MG63 (cell line): ENCODE measurements around the gene NEDD4. TPM values are rescaled to one million over a fixed set of nuclear protein-coding genes. Genes with fewer than 3 reads are reported as not detected.
"Not testable (repeated sequence)": the region's sequence is repeated elsewhere in the genome, so short reads cannot be mapped to it uniquely, and the experiment has no call there.

Experiments used
- DNase-seq: peaks from one replicate; pipeline ENCODE4 v3.0.0-alpha.2; 2020
- H3K27me3 ChIP-seq: fragments of 250-450 bp; sonication (Bioruptor Pico); 2 replicates; pipeline ENCODE4 v1.5.1; 2020; ENCODE audit warnings: mild to moderate bottlenecking, moderate library complexity
- H3K36me3 ChIP-seq: fragments of 250-450 bp; sonication (Bioruptor Pico); 2 replicates; pipeline ENCODE4 v1.5.1; 2020; ENCODE audit warnings: mild to moderate bottlenecking, moderate library complexity
- H3K4me3 ChIP-seq: fragments of 250-450 bp; sonication (Bioruptor Pico); 2 replicates; pipeline ENCODE4 v1.5.1; 2020; ENCODE audit warnings: mild to moderate bottlenecking, moderate library complexity
- H3K9me3 ChIP-seq: fragments of 250-450 bp; sonication (Bioruptor Pico); 2 replicates; pipeline ENCODE4 v1.5.1; 2020; ENCODE audit warnings: mild to moderate bottlenecking, moderate library complexity
- total RNA-seq: library from RNA; depleted of rRNA; stranded (reverse); fragments of >200 nt; shearing (Covaris generic); gene quantifications from 2 replicates; pipeline ENCODE4 v1.2.3, GENCODE V29; 2014; ENCODE audit warnings: low replicate concordance

Gene NEDD4
- total RNA-seq, 1 experiment from 2014 or later, result 9.9 TPM

GRCh38 chr15:55834331-55834730, 159.1 kb downstream of the NEDD4 start:
- H3K9me3 ChIP-seq, result no peaks in the 10 kb centered on the region
- DNase-seq, result no peak
- no peaks in the 10 kb centered on the region for H3K27me3 ChIP-seq
- peaks cover 26% of the 10 kb centered on the region for H3K36me3 ChIP-seq
- H3K4me3 ChIP-seq, result no peak overlapping the region

DNA sequence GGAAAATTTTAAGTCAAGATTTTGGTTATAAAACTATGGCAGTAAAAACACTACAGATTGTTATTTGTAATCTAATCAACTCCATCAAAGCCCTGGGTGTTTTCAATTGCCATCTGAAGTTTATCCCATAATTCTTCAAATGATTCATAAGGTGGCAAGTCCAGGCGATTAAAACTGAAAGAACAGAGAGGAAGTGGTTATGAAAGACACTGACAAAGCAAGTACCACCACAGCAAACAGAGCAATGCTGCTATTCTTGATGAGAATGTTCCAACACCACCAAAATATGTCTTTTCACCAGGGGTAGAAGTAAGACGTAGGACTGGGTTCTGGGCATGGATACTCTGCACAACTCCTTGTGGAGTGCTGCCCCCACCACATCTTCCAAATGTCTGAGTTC, 163.6 kb downstream of the NEDD4 start:
- DNase-seq, result no peak
- Histone ChIP-seq H3K27me3 (no peaks in the 10 kb centered on the region), H3K4me3 (no peak overlapping the region), H3K36me3 (peaks cover 9% of the 10 kb centered on the region), H3K9me3 (no peaks in the 10 kb centered on the region)

GRCh38 chr15:55827955-55828354, 165.5 kb downstream of the NEDD4 start:
- DNase-seq, result no peak
- Histone ChIP-seq H3K36me3 (peaks cover 9% of the 10 kb centered on the region), H3K27me3 (no peaks in the 10 kb centered on the region), H3K4me3 (no peak overlapping the region), H3K9me3 (no peaks in the 10 kb centered on the region)

- peaks cover 2% of the 10 kb centered on the region; the same call in 1 of the 2 replicates for H3K36me3 ChIP-seq
- no peaks in the 10 kb centered on the region for H3K27me3 ChIP-seq
- DNase-seq, result no peak
- H3K4me3 ChIP-seq, result no peak overlapping the region
- no peaks in the 10 kb centered on the region for H3K9me3 ChIP-seq
Observed at GRCh38 chr15:55827204-55827603, 166.2 kb downstream of the NEDD4 start.

GRCh38 chr15:55824857-55825613, 168.4 kb downstream of the NEDD4 start:
- no peaks in the 10 kb centered on the region for H3K9me3 ChIP-seq
- no peak overlapping the region for H3K4me3 ChIP-seq
- DNase-seq, result no peak
- H3K36me3 ChIP-seq, result peaks cover 2% of the 10 kb centered on the region; the same call in 1 of the 2 replicates
- no peaks in the 10 kb centered on the region for H3K27me3 ChIP-seq

DNA sequence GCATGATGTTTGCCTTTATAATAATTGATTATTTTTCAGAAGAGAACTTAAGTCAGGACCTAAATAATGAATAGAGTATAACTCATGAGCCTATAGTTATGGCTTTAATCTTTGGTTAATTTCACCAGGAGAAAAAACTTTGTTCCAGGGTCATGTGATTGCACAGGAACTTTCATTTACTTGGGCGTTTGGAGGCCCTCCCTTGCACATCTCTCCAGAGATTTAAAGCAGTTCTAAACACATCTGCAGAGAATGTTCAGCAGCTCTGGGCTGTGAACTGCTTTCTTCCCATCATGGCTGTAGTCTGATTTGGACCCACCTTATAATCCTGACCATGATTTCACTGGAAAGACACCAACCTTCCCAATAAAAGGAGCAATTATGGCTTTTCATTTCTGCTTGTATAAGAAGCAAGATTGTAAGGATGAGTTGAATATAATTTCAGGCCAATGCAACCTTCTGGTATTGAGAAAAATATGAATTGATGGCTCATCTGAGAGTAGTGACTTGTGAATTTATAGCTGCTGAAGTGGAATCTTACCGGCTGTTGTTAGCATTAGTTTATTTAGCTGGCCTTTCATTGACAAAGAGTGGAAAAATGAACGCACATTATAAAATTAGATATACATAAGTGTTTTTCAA, 169.6 kb downstream of the NEDD4 start:
- no peak for DNase-seq
- Histone ChIP-seq H3K36me3 (peaks cover 2% of the 10 kb centered on the region; the same call in 1 of the 2 replicates), H3K4me3 (no peak overlapping the region), H3K27me3 (no peaks in the 10 kb centered on the region), H3K9me3 (no peaks in the 10 kb centered on the region)

DNA sequence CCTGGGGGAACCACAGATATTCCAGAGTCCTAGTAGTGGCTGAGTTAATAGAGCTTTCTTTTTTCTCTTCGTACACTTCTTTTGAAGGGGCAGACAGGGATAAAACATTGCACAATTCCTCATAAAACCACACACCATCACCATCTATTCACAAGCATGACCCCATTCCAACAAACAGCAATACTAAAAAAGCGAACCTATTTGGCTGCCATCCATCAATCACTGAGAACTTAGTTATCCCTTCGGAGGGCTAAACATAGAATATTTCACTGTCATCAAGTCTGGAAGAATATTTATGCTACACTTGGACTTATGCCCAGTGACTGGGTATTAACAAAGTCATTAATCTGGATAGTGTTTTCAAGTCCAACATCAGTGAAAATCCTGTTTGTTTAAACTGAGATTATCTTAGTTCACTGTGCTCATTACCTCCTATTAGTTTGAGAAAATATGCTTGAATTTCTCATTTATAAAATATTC, 170.2 kb downstream of the NEDD4 start:
- Histone ChIP-seq H3K4me3 (no peak overlapping the region), H3K9me3 (no peaks in the 10 kb centered on the region), H3K27me3 (no peaks in the 10 kb centered on the region), H3K36me3 (peaks cover 2% of the 10 kb centered on the region; the same call in 1 of the 2 replicates)
- no peak for DNase-seq

DNA sequence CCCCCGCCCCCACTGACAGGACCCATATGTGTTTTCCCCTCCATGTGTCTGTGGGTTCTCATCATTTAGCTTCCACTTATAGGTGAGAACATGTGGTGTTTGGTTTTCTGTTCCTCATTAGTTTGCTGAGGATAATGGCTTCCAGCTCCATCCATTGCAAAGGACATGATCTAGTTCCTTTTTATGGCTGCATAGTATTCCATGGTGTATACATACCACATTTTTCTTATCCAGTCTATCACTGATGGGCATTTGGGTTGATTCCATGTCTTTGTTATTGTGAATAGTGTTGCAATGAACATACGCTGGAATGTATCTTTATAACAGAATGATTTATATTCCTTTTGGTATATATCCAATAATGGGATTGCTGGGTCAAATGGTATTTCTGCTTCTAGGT, 171.7 kb downstream of the NEDD4 start:
- DNase-seq, H3K4me3 ChIP-seq, H3K27me3 ChIP-seq, H3K36me3 ChIP-seq, H3K9me3 ChIP-seq: not testable (repeated sequence)

GRCh38 chr15:55820043-55820442, 173.4 kb downstream of the NEDD4 start:
- Histone ChIP-seq H3K4me3 (no peak overlapping the region), H3K36me3 (no peaks in the 10 kb centered on the region), H3K27me3 (no peaks in the 10 kb centered on the region; the same call in 1 of the 2 replicates), H3K9me3 (no peaks in the 10 kb centered on the region)
- DNase-seq, result no peak

GRCh38 chr15:55819397-55820034, 173.9 kb downstream of the NEDD4 start:
- no peak overlapping the region for H3K4me3 ChIP-seq
- H3K36me3 ChIP-seq, result no peaks in the 10 kb centered on the region
- H3K27me3 ChIP-seq, result no peaks in the 10 kb centered on the region; the same call in 1 of the 2 replicates
- DNase-seq, result no peak
- H3K9me3 ChIP-seq, result no peaks in the 10 kb centered on the region

DNA sequence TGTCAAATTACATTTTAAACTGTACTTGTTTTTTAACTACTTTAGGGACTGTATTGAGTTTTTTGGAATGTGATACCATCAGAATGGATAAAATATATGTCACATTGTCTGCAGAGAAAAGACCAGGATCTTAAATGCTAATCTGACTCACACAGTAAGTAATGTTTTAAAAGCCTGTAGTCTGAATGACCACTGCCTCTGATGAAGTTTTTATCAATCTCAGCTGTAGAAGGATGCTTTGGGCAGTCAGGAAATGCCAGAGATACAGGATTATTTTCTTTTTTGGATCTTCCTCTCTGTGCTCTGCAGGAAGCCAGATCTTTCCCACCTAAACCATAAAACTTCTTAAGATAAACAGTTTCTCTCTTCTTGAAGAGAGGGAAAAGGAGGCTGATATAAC, 177.4 kb downstream of the NEDD4 start:
- Histone ChIP-seq H3K9me3 (no peaks in the 10 kb centered on the region), H3K4me3 (no peak overlapping the region), H3K27me3 (no peaks in the 10 kb centered on the region; the same call in 1 of the 2 replicates), H3K36me3 (no peaks in the 10 kb centered on the region)
- DNase-seq, result no peak

GRCh38 chr15:55802600-55803376, 190.6 kb downstream of the NEDD4 start:
- no peaks in the 10 kb centered on the region for H3K9me3 ChIP-seq
- H3K36me3 ChIP-seq, result no peaks in the 10 kb centered on the region
- H3K27me3 ChIP-seq, result peaks cover 2% of the 10 kb centered on the region; the same call in 1 of the 2 replicates
- no peak for DNase-seq
- no peak overlapping the region for H3K4me3 ChIP-seq

DNA sequence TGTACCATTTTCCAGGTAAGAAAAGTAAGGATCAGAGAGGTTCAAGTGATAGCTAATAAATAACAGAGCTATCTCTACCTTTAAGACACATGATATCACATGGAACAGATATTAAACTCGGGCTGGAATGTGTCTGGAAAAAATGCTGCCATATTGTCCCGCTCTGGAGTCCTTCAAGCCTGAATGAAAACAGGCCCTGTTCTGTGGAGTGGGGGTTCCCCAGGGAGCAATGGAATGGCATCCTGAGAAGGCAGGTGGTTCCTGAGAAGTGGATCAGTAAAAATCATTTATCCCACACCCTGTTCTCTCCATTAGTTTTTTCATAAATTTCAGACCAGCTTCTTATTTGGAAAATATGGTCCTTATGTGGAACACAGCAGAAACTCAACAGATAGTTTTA, 193.2 kb downstream of the NEDD4 start:
- Histone ChIP-seq H3K27me3 (peaks cover 2% of the 10 kb centered on the region; the same call in 1 of the 2 replicates), H3K36me3 (no peaks in the 10 kb centered on the region), H3K4me3 (no peak overlapping the region), H3K9me3 (no peaks in the 10 kb centered on the region)
- DNase-seq, result no peak

- peak; percentile 52 for DNase-seq
- H3K4me3 ChIP-seq, result no peak overlapping the region
- no peaks in the 10 kb centered on the region for H3K9me3 ChIP-seq
- 0 out of 2 replicates have a peak, but pooled peaks cover 2% of the 10 kb centered on the region for H3K27me3 ChIP-seq
- no peaks in the 10 kb centered on the region for H3K36me3 ChIP-seq
Observed at GRCh38 chr15:55799291-55800212, 193.9 kb downstream of the NEDD4 start.

DNA sequence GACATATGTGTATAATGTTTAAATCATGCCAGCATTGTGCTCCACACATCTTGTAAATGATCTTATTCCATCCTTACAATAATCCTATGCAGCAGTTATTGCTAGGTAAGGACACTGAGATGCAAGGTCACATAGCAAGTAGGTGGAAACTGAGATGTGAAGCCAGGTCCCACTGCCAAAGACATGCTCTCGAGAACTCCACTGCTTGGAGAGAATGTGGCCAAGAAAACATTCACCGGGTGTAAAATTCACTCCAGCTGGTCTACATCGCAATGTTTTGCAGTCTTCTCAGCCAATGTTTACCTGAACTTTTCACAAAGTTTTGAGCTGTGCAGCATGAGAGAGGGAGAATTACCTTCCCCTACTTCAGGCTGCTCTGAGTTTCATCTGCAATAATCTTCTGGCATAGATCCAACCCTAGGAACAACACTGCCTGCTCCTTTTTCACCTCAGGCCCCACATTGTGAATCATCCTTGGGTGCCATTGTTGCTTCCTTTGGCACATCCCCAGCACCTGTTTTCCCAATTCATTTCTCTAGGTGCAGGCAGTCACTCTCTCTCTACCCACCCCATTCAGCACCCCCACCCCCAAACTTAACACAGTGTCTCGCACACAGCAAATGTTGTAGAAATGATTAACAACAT, 197.0 kb downstream of the NEDD4 start:
- H3K9me3 ChIP-seq, result peaks cover 4% of the 10 kb centered on the region; the same call in 1 of the 2 replicates
- no peak for DNase-seq
- H3K36me3 ChIP-seq, result no peaks in the 10 kb centered on the region
- H3K4me3 ChIP-seq, result no peak overlapping the region
- H3K27me3 ChIP-seq, result 0 out of 2 replicates have a peak, but pooled peaks cover 2% of the 10 kb centered on the region
